Activated B cell treated with CpG ODN at 0.5 μM for 24 hours (primary cell): ENCODE results near the gene ZCCHC7. TPM values are rescaled to one million over a fixed set of nuclear protein-coding genes. Genes with fewer than 3 reads are reported as not detected.

Experiments used
- ATAC-seq: fragments of 200-7000 bp; cut with Tn5 transposase; one replicate; pipeline ENCODE4 v1.10.0; 2021; ENCODE audit warnings: low read depth, mild to moderate bottlenecking, moderate library complexity
- CTCF ChIA-PET: fragments of 350-600 bp; sonication (Branson Sonifier 250); formaldehyde crosslinking; loops from one replicate; lab custom pipeline; 2021; ENCODE audit warnings: antibody characterized with exemption; lab: Charles Lee
- POLR2A ChIA-PET: fragments of 350-600 bp; sonication (Branson Sonifier 250); formaldehyde crosslinking; loops from one replicate; lab custom pipeline; 2021; ENCODE audit warnings: antibody characterized with exemption; lab: Charles Lee
- DNase-seq: peaks from one replicate; pipeline ENCODE4 v3.0.0; 2022
- H3K27ac Mint-ChIP-seq: one replicate; pipeline ENCODE4 v1.8.0; 2020; ENCODE audit warnings: mixed read lengths
- H3K27me3 Mint-ChIP-seq: one replicate; pipeline ENCODE4 v1.8.0; 2021; ENCODE audit warnings: mixed read lengths
- H3K36me3 Mint-ChIP-seq: one replicate; pipeline ENCODE4 v1.8.0; 2021; ENCODE audit warnings: low read depth, mixed read lengths
- H3K4me1 Mint-ChIP-seq: one replicate; pipeline ENCODE4 v1.8.0; 2021; ENCODE audit warnings: mixed read lengths
- H3K4me3 Mint-ChIP-seq: one replicate; pipeline ENCODE4 v1.8.0; 2020; ENCODE audit warnings: mild to moderate bottlenecking, mixed read lengths
- H3K9me3 Mint-ChIP-seq: one replicate; pipeline ENCODE4 v1.8.0; 2020; ENCODE audit warnings: mixed read lengths
- CTCF ChIP-seq: fragments of 200-600 bp; IDR thresholded peaks from one replicate; pipeline ENCODE4 v1.8.0; 2022; ENCODE audit warnings: antibody characterized with exemption, mild to moderate bottlenecking
- intact Hi-C: fragments of 100-400 bp; cut with micrococcal nuclease; formaldehyde crosslinking; loops from one replicate; pipeline ENCODE4 v1.15.1; 2024
- total RNA-seq: library from RNA; stranded (reverse); gene quantifications from 2 replicates; pipeline ENCODE4 v1.2.3, GENCODE V29; 2022

ZCCHC7 gene
- total RNA-seq, 1 donor from 2014 or later: 70.3 TPM

GRCh38 chr9:37229882-37230482 is 109.6 kb downstream of the ZCCHC7 start:
- Mint-ChIP-seq H3K36me3 (peaks cover 23% of the 10 kb centered on the region), H3K27me3 (no peaks in the 10 kb centered on the region), H3K4me1 (peaks cover 47% of the 10 kb centered on the region), H3K9me3 (no peaks in the 10 kb centered on the region), H3K27ac (no peak overlapping the region), H3K4me3 (no peak overlapping the region)
- CTCF ChIA-PET: interaction anchor here (0.6 kb wide), 1 partner anchor 165 kb away, joined by 3 read pairs; no protein-coding TSS in a partner anchor
- POLR2A ChIA-PET: interaction anchor here (0.6 to 1.6 kb wide), 4 partner anchors 10 to 219 kb away, joined by 3 to 5 read pairs (median 4); no protein-coding TSS in a partner anchor
- DNase-seq (no peak), ATAC-seq (no peak)
- no peak for TF ChIP-seq CTCF
- intact Hi-C loops: no loop called here

GRCh38 chr9:37236822-37237221 is 116.4 kb downstream of the ZCCHC7 start:
- no peak for TF ChIP-seq CTCF
- Mint-ChIP-seq H3K27me3 (no peaks in the 10 kb centered on the region), H3K36me3 (peaks cover 40% of the 10 kb centered on the region), H3K4me3 (peak overlapping the region; percentile 65), H3K27ac (peak overlapping the region; percentile 87), H3K4me1 (peaks cover 68% of the 10 kb centered on the region), H3K9me3 (no peaks in the 10 kb centered on the region)
- ChIA-PET CTCF (no interaction called here), POLR2A (interaction anchor here (0.5 to 1.0 kb wide), 3 partner anchors 11 to 55 kb away, joined by 3 to 5 read pairs (median 3); no protein-coding TSS in a partner anchor)
- intact Hi-C loops: loop anchor here (2.0 kb wide), 1 partner anchor 14 kb away; no protein-coding TSS in a partner anchor
- DNase-seq (no peak), ATAC-seq (peak; percentile 66)

- intact Hi-C loops: loop anchor here (2.0 kb wide), 1 partner anchor 15 kb away; no protein-coding TSS in a partner anchor
- H3K4me3 Mint-ChIP-seq: peak overlapping the region; percentile 42
- H3K27me3 Mint-ChIP-seq: no peaks in the 10 kb centered on the region
- ChIA-PET POLR2A (no interaction called here), CTCF (no interaction called here)
- ATAC-seq: no peak
- no peak for TF ChIP-seq CTCF
- peaks cover 67% of the 10 kb centered on the region for H3K4me1 Mint-ChIP-seq
- H3K36me3 Mint-ChIP-seq: peaks cover 39% of the 10 kb centered on the region
- peak overlapping the region; percentile 87 for H3K27ac Mint-ChIP-seq
- DNase-seq: no peak
- no peaks in the 10 kb centered on the region for H3K9me3 Mint-ChIP-seq
Measured at GRCh38 chr9:37238122-37238521, 117.7 kb downstream of the ZCCHC7 start.

- H3K27ac Mint-ChIP-seq: no peak overlapping the region
- intact Hi-C loops: loop anchor here (2.0 kb wide), 1 partner anchor 17 kb away; no protein-coding TSS in a partner anchor
- ChIA-PET CTCF (no interaction called here), POLR2A (interaction anchor here (1.5 kb wide), 1 partner anchor 118 kb away, joined by 4 read pairs; the partner anchor contains the start of gene ZCCHC7)
- H3K4me1 Mint-ChIP-seq: peaks cover 65% of the 10 kb centered on the region
- no peak for DNase-seq
- no peaks in the 10 kb centered on the region for H3K27me3 Mint-ChIP-seq
- TF ChIP-seq CTCF: no peak
- H3K4me3 Mint-ChIP-seq: no peak overlapping the region
- no peak for ATAC-seq
- H3K36me3 Mint-ChIP-seq: peaks cover 31% of the 10 kb centered on the region
- H3K9me3 Mint-ChIP-seq: no peaks in the 10 kb centered on the region
Measured at GRCh38 chr9:37239224-37239859, 119.0 kb downstream of the ZCCHC7 start.

- no peaks in the 10 kb centered on the region for H3K27me3 Mint-ChIP-seq
- intact Hi-C loops: loop anchor here (2.0 kb wide), 1 partner anchor 17 kb away; no protein-coding TSS in a partner anchor
- ATAC-seq (no peak), DNase-seq (no peak)
- H3K9me3 Mint-ChIP-seq: no peaks in the 10 kb centered on the region
- peaks cover 30% of the 10 kb centered on the region for H3K36me3 Mint-ChIP-seq
- H3K4me3 Mint-ChIP-seq: no peak overlapping the region
- ChIA-PET CTCF (no interaction called here), POLR2A (interaction anchor here (0.6 to 1.5 kb wide), 2 partner anchors 43 to 119 kb away, joined by 4 read pairs; partner anchors contain the start of gene ZCCHC7)
- no peak for TF ChIP-seq CTCF
- H3K4me1 Mint-ChIP-seq: peaks cover 68% of the 10 kb centered on the region
- H3K27ac Mint-ChIP-seq: no peak overlapping the region
Measured at GRCh38 chr9:37239921-37240320, 119.5 kb downstream of the ZCCHC7 start.
